HL-60/S4 treated with phorbol 12-myristate 13-acetate at 8.2 ng/mL for 4 days and 3 days (cell line): ENCODE data around the gene CRYGC.

Experiments used
- in situ Hi-C: fragments of 300-500 bp; cut with MboI; formaldehyde crosslinking; loops from 2 replicates; pipeline ENCODE4 v1.15.0; 2022; ENCODE audit warnings: low sequenced_read_pairs

The CRYGC gene

GRCh38 chr2:208097313-208097712 lies 32.3 kb downstream of the CRYGC start:
- in situ Hi-C loops, result no loop called here

- in situ Hi-C loops, result no loop called here
Measured at GRCh38 chr2:208096080-208096479, 33.5 kb downstream of the CRYGC start.

GRCh38 chr2:208093128-208093527 lies 36.5 kb downstream of the CRYGC start:
- in situ Hi-C loops, result no loop called here

- in situ Hi-C loops, result no loop called here
Measured at GRCh38 chr2:208092093-208092832, 37.4 kb downstream of the CRYGC start.

- in situ Hi-C loops, result no loop called here
Measured at GRCh38 chr2:208090420-208090819, 39.2 kb downstream of the CRYGC start.

GRCh38 chr2:208086029-208086428 lies 43.6 kb downstream of the CRYGC start:
- in situ Hi-C loops, result no loop called here

- in situ Hi-C loops, result no loop called here
Measured at GRCh38 chr2:208083807-208084206, 45.8 kb downstream of the CRYGC start.
